GM19395 (cell line): Measurements from ENCODE around the gene ATG7.
"Not testable (repeated sequence)": the region's sequence is repeated elsewhere in the genome, so short reads cannot be mapped to it uniquely, and the experiment has no call there.

ENCODE experiments used
- ATAC-seq: cut with Tn5 transposase; IDR thresholded peaks from one replicate; pipeline ENCODE4 v1.9.1; 2021; ENCODE audit warnings: mild to moderate bottlenecking, moderate library complexity; ENCODE audit not compliant: unreplicated experiment

The ATG7 gene

GRCh38 chr3:11250902-11251806 lies 21.0 kb upstream of the ATG7 start:
- ATAC-seq: no peak

DNA sequence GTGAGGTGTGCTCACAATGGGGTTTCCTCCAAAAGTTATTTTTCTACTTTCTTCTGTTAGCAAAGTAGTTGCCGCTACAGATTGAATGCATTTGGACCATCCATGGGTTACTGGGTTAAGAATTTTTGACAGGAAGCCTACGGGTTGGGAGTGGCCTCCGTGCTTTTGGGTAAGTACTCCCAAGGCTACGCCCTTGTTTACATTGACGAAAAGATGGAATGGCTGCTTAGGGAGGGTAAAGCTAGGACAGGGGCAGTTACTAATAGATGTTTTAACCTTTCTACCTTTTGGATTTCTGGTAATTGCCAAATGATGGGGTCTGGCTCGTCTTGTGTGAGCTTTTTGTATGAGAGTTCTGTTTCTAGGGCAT lies 20.4 kb upstream of the ATG7 start:
- ATAC-seq: no peak

GRCh38 chr3:11254876-11255275 lies 17.3 kb upstream of the ATG7 start:
- ATAC-seq: no peak

DNA sequence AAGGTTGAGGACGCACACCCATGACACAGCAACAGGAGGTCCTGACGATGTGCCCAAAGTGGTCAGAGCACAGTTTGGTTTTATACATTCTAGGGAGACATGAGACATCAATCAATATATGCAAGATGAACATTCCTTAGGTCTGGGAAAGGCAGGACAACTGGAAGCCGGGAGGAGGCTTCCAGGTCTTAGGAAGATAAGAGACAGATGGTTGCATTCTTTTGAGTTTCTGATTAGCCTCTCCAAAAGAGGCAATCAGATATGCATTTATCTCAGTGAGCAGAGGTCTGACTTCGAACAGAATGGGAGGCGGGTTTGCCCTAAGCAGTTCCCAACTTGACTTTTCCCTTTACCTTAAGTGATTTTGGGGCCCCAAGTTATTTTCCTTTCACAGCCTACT lies 16.7 kb upstream of the ATG7 start:
- ATAC-seq: not testable (repeated sequence)

GRCh38 chr3:11258958-11259357 lies 13.2 kb upstream of the ATG7 start:
- no peak for ATAC-seq

- no peak for ATAC-seq
Observed at GRCh38 chr3:11260460-11260859, 11.7 kb upstream of the ATG7 start.

- no peak for ATAC-seq
Observed at GRCh38 chr3:11269007-11269406, 3.2 kb upstream of the ATG7 start.

DNA sequence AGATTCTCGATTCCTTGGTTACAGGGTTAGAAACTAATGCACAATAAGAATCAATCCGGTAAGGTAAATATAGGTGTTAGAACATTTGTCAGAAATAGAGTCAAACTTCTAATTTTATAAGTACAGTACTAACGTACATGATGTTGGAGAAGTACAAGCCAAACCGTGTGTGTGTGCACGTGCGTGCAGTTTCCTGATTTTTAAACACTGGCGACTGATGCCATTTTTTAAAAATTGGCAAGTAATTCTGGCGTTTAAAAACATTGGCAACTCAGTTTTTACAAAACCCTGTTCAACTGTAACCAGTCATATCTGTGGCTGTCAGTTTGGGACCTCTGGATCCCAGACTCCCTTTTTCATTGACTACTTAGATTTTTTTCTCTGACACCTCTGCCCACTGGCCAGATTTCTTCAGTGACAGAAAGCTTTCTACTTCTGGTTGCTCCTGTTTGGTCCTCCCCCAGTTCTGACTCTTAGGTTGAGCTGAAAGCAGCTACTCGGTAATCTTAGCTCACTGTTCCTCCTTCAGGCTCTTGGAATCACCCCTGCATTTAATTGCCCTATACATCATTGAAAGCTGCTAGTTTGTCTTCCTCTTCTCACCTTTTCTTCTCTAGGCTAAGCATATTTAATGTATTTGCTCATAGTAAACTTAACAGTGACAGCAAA lies 843 bp downstream of the ATG7 start:
- ATAC-seq: no peak

DNA sequence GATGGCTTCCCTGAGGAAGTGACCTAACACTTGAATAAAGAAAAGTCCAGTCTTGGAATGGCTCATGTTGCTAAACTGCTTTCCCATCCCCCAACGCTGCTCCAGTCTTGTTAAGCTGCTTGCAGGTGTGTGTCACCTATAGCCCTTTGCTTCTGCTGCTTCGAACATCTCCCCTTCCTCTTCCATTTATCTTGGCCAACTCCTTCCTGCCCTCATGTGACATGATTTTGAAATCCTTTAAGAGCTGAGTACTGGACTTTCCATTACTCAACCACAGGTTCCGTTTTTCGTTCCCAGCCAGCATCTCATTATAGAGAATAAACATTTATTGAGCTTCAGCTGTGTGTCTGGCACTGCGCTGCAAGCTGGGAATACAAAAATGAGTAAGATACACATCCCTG lies 1.7 kb downstream of the ATG7 start:
- ATAC-seq: no peak

DNA sequence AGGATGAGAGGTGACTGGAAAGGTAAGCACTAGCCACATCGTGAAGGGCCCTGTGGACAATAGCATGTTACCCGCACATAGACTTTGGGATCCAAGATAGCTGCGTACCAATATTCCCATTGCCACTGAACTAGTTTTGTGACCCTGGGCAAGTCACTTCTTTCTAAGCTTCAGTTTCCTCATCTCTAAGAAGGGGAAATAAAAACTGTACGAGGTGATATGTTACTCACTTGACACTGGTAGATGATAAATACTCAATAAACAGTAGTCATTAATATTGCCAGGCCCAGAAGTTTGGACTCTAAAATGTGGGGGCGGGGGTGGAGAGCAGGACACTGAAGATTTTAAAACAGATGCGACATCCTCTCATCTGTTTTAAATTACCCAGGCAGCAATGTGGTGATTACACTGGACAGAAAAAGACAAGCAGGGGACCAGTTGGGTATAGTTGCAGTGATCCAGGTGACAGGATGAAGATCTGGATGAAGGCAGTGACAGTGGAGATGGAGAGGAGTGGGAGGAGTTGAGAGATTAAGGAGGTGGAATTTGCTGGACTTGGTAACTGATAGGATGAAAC lies 2.5 kb downstream of the ATG7 start:
- ATAC-seq: no peak

DNA sequence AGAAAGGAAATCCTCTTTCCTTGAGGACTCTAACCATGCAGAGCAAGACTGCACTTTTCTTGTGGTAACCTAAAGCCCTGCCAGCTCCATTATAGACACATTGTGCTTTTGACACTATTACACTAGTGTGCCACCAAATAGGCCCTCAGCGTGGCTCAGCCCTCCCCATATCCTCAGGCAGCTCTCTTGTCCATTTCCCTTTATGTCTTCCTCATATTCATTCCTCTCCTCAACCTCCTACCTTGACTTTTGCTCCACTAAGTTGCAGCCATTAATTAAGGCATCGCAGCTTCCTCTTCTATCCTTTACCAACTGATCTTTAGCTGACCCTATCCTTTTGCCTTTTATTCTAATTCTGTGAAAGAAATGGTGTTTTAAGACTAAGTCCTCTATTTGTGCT lies 3.7 kb downstream of the ATG7 start:
- no peak for ATAC-seq

DNA sequence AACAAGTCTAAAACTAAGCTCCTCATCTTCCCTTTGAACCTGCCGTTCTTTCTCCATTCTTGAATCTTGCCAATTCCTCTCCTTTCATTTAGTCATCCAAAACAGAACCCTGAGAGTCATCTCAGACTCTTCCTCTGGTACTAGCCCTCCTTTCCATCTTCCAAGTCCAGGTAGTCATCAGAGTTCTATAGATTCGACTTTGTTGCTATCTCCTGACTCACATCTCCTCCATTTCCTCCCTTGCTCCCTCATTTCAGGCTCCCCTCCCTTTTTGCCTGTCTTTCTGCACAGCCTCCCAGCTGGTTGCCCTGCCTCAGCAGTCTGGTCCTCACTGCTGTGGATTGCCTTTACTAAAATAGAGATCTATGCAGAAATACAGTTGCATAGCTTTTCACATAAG lies 4.7 kb downstream of the ATG7 start:
- no peak for ATAC-seq

DNA sequence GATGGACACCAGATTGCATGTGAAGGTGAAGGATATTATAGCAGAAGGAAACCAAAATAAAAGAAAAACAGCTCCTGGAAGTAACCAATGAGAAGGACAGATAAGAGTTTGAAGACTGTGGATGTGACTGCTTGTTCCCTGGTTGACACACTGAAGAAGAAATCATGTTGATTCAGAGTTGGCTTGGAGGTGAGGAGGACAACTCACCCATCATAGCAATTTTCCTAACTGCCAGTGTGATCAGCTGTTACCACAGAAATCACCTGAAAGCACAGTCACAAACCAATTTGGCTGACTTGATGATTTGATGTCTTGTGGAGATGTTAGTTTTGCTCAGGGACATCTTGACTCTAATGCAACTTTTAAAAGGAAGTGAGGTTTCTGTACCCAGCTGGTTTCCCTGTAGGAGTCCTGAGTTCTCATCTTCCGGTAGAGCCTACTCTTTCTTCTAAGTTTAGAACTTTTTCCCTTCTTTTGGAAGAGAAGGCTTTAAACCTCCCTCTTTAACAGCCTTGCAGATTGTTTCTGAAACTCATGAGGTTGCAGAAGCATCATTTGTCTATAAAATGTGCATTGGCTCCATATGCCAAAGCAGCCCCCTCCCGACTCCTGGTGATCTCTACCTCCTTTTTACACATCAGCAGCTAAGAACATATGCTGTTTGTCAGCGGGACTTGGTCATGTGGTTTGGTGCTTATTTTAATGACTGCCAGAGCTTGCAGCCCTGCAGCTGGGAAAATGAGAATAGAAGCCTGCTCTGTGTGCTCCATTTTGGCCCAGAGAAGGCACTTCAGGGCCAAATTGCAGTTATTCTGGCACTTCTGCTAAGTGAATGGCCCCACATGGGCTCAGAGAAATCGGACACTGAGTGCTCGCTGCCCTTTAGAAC lies 10.3 kb downstream of the ATG7 start:
- ATAC-seq: no peak

- ATAC-seq: no peak
Observed at GRCh38 chr3:11283139-11283475, 10.9 kb downstream of the ATG7 start.

GRCh38 chr3:11284011-11284410 lies 11.8 kb downstream of the ATG7 start:
- no peak for ATAC-seq

GRCh38 chr3:11285471-11285870 lies 13.3 kb downstream of the ATG7 start:
- no peak for ATAC-seq

GRCh38 chr3:11287404-11287803 lies 15.2 kb downstream of the ATG7 start:
- ATAC-seq: no peak

- no peak for ATAC-seq
Observed at GRCh38 chr3:11288021-11288491, 15.9 kb downstream of the ATG7 start.

GRCh38 chr3:11288786-11289637 lies 16.8 kb downstream of the ATG7 start:
- peak; percentile 72 for ATAC-seq

GRCh38 chr3:11289864-11290263 lies 17.7 kb downstream of the ATG7 start:
- ATAC-seq: no peak
